ENCODE measurements around the gene HS6ST2.

DNA sequence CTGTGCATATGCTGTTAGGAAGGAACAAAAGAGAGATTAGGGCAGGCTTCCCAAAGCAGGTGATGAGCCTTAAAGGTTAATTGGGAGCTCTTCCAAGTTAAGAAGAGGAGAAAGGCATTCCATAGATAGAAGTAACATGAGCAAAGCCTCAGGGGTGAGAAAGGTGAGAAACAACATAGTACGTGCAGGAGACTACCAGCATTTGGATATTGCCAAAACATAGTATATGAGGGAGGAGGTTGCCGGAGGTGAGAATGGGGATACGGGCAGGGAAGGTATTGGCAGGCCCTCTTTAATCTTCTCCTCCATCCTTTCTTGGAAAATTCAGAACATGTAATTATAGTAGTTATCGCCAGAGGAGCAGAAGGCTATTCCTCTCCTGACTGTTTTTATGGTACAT lies 373.5 kb downstream of the HS6ST2 start:
- TF ChIP-seq EZH2 (IDR thresholded peaks at IDR 0.05), result no peak
- TF ChIP-seq POLR2AphosphoS5 (IDR thresholded peaks at IDR 0.05; ENCODE audit: borderline replicate concordance, low read depth, low read length), result no peak

All from SK-N-MC (cell line).